ENCODE data around the gene CTNNA2. TPM values are rescaled to one million over a fixed set of nuclear protein-coding genes. Genes with fewer than 3 reads are reported as not detected.
A peak's percentile ranks its signal among the peaks of the same experiment; 100 is the strongest.

Gene CTNNA2
- total and polyA plus RNA-seq, 2 of the 8 experiments (the other 6 are each of a cell fraction or from before 2014, with no cell fraction given): 3.9 to 9.0 TPM

DNA sequence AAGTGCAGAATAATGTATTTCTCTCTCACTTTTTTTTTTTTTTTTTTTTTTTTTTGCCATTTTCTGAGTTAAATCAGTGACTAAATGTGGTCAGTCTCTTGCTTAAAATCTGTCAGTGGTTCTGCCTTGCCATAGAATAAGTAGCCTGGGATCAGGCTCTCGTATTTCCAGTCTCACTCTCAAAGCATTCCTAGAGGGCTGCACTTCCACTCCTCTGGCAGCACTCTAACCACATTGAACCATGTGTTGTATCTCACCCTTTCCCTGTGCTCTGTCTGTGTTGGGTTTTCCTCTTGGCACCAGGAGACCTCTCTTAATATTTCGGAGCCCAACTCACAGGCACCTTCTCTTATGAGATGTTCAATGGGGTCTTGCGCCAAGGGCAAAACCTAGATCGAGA lies 304.4 kb downstream of the CTNNA2 start:
- H3K23me2 ChIP-seq (ENCODE audit: low read depth, low read length): no peaks in the 10 kb centered on the region
- no peaks in the 10 kb centered on the region for H3K27me3 ChIP-seq (replicated peaks in 1 of 4; ENCODE audit: control insufficient read depth in 3 of 4, extremely low read depth in 1 of 4, insufficient read depth in 3 of 4, low read length in 3 of 4)
- H2AK5ac ChIP-seq (ENCODE audit: low read depth, low read length): no peak overlapping the region
- no peak overlapping the region for H3K9ac ChIP-seq (replicated peaks in 1 of 4; ENCODE audit: extremely low read depth in 1 of 4, low read depth in 3 of 4, low read length in 3 of 4)
- no peak overlapping the region for H3K56ac ChIP-seq (replicated peaks; ENCODE audit: insufficient read length, low read depth, low read length)
- 87% methylated on average over 4 of the region's 4 CpGs; no CpG with 5 or more reads in 1 of the 2 experiments for WGBS, 2 experiments (ENCODE audit: extremely low coverage in 1 of 2, insufficient coverage in 1 of 2, insufficient read length in 1 of 2, insufficient replicate concordance in 2 of 2, low coverage in 1 of 2, low lambda C conversion rate in 2 of 2, missing lambda C conversion rate in 1 of 2)
- no peak overlapping the region for H3K4me3 ChIP-seq (ENCODE audit: extremely low read depth in 1 of 4, insufficient read depth in 2 of 4, low read depth in 3 of 4, low read length in 4 of 4)
- H3K9me3 ChIP-seq (ENCODE audit: insufficient read depth in 2 of 2, low read depth in 1 of 2, low read length in 1 of 2): no peaks in the 10 kb centered on the region
- H4K91ac ChIP-seq (replicated peaks; ENCODE audit: insufficient read length, low read length): no peak overlapping the region
- H2BK12ac ChIP-seq (ENCODE audit: low read depth, low read length): no peak overlapping the region
- H3K36me3 ChIP-seq (ENCODE audit: control insufficient read depth in 2 of 4, insufficient read depth in 4 of 4, low read length in 3 of 4): no peaks in the 10 kb centered on the region
- 0 out of 2 replicates have a peak overlapping the region, but pooled peaks have one; percentile 11 for H3K18ac ChIP-seq (ENCODE audit: extremely low read depth, low read length)
- no peak overlapping the region for H2BK20ac ChIP-seq (ENCODE audit: low read length)
- H2AFZ ChIP-seq (ENCODE audit: low read length): peak overlapping the region; percentile 33; the same call in 1 of the 2 replicates
- H3K79me1 ChIP-seq (ENCODE audit: low read depth, low read length): no peaks in the 10 kb centered on the region
- H3K23ac ChIP-seq (ENCODE audit: insufficient read length): no peak overlapping the region
- H2BK120ac ChIP-seq (replicated peaks; ENCODE audit: low read depth, low read length): no peak overlapping the region
- H3K79me2 ChIP-seq (ENCODE audit: control insufficient read depth in 1 of 2, insufficient read depth in 2 of 2, low read length in 2 of 2): no peaks in the 10 kb centered on the region
- no peak overlapping the region for H2BK5ac ChIP-seq (ENCODE audit: low read depth, low read length)
- no peak overlapping the region for H4K5ac ChIP-seq (ENCODE audit: insufficient read length, low read depth, low read length)
- no peaks in the 10 kb centered on the region for H3K4me1 ChIP-seq (replicated peaks in 1 of 4; ENCODE audit: control insufficient read depth in 3 of 4, insufficient read depth in 4 of 4, low read length in 3 of 4)
- no peaks in the 10 kb centered on the region for H4K20me1 ChIP-seq (replicated peaks in 1 of 2; ENCODE audit: control insufficient read depth in 1 of 2, insufficient read depth in 2 of 2, low read length in 2 of 2)
- DNase-seq (ENCODE audit: low read depth in 1 of 2, low spot score in 2 of 2) (no peak), FAIRE-seq (peak; percentile 45)
- no peak overlapping the region for H3K4ac ChIP-seq (replicated peaks; ENCODE audit: insufficient read length, low read depth, low read length)
- H4K8ac ChIP-seq (ENCODE audit: extremely low read depth, insufficient read depth, low read length): no peak overlapping the region
- no peak overlapping the region for H3K14ac ChIP-seq (ENCODE audit: insufficient read length)
- POLR2A ChIA-PET (ENCODE audit: partially characterized antibody): no interaction called here
- no peak overlapping the region for H3K27ac ChIP-seq (ENCODE audit: low read depth, low read length)
- no peak overlapping the region for H3K4me2 ChIP-seq (ENCODE audit: insufficient read depth in 1 of 2, low read depth in 2 of 2, low read length in 2 of 2)
- CTCF ChIA-PET (ENCODE audit: partially characterized antibody): no interaction called here
- H2BK15ac ChIP-seq (ENCODE audit: low read length): no peak overlapping the region
- no peak for TF ChIP-seq KDM1A (IDR thresholded peaks at IDR 0.05; ENCODE audit: borderline replicate concordance, low read length)
- TF ChIP-seq NRF1 (IDR thresholded peaks at IDR 0.05; ENCODE audit: low read depth, low read length): no peak
- TF ChIP-seq SIN3A (conservative IDR thresholded peaks at IDR 0.05 in 1 of 2, IDR thresholded peaks at IDR 0.05 in 1 of 2; ENCODE audit: low read depth in 1 of 2, low read length in 2 of 2): no peak
- TF ChIP-seq, protein P1, sequence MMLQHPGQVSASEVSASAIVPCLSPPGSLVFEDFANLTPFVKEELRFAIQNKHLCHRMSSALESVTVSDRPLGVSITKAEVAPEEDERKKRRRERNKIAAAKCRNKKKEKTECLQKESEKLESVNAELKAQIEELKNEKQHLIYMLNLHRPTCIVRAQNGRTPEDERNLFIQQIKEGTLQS (IDR thresholded peaks at IDR 0.05; ENCODE audit: insufficient read depth, low read depth, low read length): no peak
- no peak for TF ChIP-seq KDM4A (IDR thresholded peaks at IDR 0.05; ENCODE audit: low read depth, low read length, severe bottlenecking)
- TF ChIP-seq, protein P2, sequence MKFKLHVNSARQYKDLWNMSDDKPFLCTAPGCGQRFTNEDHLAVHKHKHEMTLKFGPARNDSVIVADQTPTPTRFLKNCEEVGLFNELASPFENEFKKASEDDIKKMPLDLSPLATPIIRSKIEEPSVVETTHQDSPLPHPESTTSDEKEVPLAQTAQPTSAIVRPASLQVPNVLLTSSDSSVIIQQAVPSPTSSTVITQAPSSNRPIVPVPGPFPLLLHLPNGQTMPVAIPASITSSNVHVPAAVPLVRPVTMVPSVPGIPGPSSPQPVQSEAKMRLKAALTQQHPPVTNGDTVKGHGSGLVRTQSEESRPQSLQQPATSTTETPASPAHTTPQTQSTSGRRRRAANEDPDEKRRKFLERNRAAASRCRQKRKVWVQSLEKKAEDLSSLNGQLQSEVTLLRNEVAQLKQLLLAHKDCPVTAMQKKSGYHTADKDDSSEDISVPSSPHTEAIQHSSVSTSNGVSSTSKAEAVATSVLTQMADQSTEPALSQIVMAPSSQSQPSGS (IDR thresholded peaks at IDR 0.05; ENCODE audit: low read length): no peak
- no peak for TF ChIP-seq SIX5 (IDR thresholded peaks at IDR 0.05; ENCODE audit: low read depth, low read length)
- no peak for TF ChIP-seq ASH2L (IDR thresholded peaks at IDR 0.05; ENCODE audit: low read length)
- TF ChIP-seq TBP (IDR thresholded peaks at IDR 0.05; ENCODE audit: low read depth, low read length): no peak
- no peak for TF ChIP-seq SP1 (IDR thresholded peaks at IDR 0.05; ENCODE audit: low read depth, low read length)
- no peak for TF ChIP-seq CEBPB (IDR thresholded peaks at IDR 0.05; ENCODE audit: low read depth, low read length)
- TF ChIP-seq SRF (IDR thresholded peaks at IDR 0.05; ENCODE audit: low read depth, low read length): no peak
- TF ChIP-seq HDAC6 (IDR thresholded peaks at IDR 0.05; ENCODE audit: low read depth, low read length): no peak

Measured in H1 (cell line).